Measurements from ENCODE around the gene MRPS18C. TPM values are rescaled to one million over a fixed set of nuclear protein-coding genes. Genes with fewer than 3 reads are reported as not detected.

MRPS18C gene
- total and polyA plus RNA-seq, 2 donors (not counting 1 experiment from before 2014, with no cell fraction given) = 22.0 to 33.4 TPM

- no peak overlapping the region for H3K4me2 ChIP-seq (ENCODE audit: extremely low read depth, insufficient read depth, low read length)
- DNase-seq (ENCODE audit: low read depth in 2 of 2) = no peak
- H3K9me3 ChIP-seq (ENCODE audit: control insufficient read depth, insufficient read depth, low read depth, low read length) = no peaks in the 10 kb centered on the region
- no peaks in the 10 kb centered on the region for H4K20me1 ChIP-seq (ENCODE audit: control insufficient read depth, extremely low read depth, insufficient read depth, low read length)
- H3K4me3 ChIP-seq (replicated peaks in 1 of 4; ENCODE audit: control extremely low read depth in 1 of 4, insufficient read depth in 1 of 4, low read depth in 3 of 4, low read length in 4 of 4) = no peak overlapping the region
- TF ChIP-seq, protein P1, sequence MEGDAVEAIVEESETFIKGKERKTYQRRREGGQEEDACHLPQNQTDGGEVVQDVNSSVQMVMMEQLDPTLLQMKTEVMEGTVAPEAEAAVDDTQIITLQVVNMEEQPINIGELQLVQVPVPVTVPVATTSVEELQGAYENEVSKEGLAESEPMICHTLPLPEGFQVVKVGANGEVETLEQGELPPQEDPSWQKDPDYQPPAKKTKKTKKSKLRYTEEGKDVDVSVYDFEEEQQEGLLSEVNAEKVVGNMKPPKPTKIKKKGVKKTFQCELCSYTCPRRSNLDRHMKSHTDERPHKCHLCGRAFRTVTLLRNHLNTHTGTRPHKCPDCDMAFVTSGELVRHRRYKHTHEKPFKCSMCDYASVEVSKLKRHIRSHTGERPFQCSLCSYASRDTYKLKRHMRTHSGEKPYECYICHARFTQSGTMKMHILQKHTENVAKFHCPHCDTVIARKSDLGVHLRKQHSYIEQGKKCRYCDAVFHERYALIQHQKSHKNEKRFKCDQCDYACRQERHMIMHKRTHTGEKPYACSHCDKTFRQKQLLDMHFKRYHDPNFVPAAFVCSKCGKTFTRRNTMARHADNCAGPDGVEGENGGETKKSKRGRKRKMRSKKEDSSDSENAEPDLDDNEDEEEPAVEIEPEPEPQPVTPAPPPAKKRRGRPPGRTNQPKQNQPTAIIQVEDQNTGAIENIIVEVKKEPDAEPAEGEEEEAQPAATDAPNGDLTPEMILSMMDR (conservative IDR thresholded peaks at IDR 0.05 in 1 of 2, IDR thresholded peaks at IDR 0.05 in 1 of 2; ENCODE audit: low read depth in 1 of 2, low read length in 2 of 2) = no peak
- no peak for TF ChIP-seq EZH2 (IDR thresholded peaks at IDR 0.05; ENCODE audit: low read length, missing control alignments)
- no peaks in the 10 kb centered on the region for H3K79me2 ChIP-seq (ENCODE audit: control insufficient read depth, insufficient read depth, low read length)
- H2AFZ ChIP-seq (ENCODE audit: low read length) = no peak overlapping the region
- H3K9ac ChIP-seq (ENCODE audit: insufficient read depth, low read length) = no peak overlapping the region
- H3K27me3 ChIP-seq (ENCODE audit: control insufficient read depth, insufficient read depth, low read length) = no peaks in the 10 kb centered on the region
- no peaks in the 10 kb centered on the region for H3K4me1 ChIP-seq (ENCODE audit: control insufficient read depth, extremely low read depth, insufficient read depth, low read length)
- H3K36me3 ChIP-seq (ENCODE audit: control insufficient read depth, insufficient read depth, low read length) = no peaks in the 10 kb centered on the region
- H3K27ac ChIP-seq (ENCODE audit: insufficient read depth, low read length) = no peak overlapping the region
Measured at GRCh38 chr4:83440899-83441298, 15.0 kb upstream of the MRPS18C start.

DNA sequence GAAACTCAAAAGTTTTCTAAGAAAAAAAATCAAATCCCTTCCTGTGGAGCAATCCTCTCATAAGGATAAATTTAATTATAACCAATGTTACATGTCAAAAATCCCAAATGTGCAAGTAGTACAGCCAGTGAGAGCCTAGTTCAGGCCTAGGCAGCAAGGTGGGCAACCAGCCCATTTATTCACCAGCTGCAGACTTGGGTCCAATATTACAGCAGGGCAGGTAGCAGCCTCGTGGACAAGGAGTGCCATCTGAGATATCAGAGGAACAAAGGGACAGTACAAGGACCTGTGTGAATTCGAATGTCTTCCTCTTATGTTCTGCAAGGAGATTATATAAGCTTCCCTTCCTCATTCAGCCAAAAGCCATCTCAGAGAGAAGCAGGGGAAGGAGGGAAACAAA is 6.8 kb upstream of the MRPS18C start:
- no peaks in the 10 kb centered on the region for H3K27me3 ChIP-seq (ENCODE audit: control insufficient read depth, insufficient read depth, low read length)
- peaks cover 3% of the 10 kb centered on the region for H3K36me3 ChIP-seq (ENCODE audit: control insufficient read depth, insufficient read depth, low read length)
- no peaks in the 10 kb centered on the region for H4K20me1 ChIP-seq (ENCODE audit: control insufficient read depth, extremely low read depth, insufficient read depth, low read length)
- no peak for DNase-seq (ENCODE audit: low read depth in 2 of 2)
- no peaks in the 10 kb centered on the region for H3K9me3 ChIP-seq (ENCODE audit: control insufficient read depth, insufficient read depth, low read depth, low read length)
- H3K4me3 ChIP-seq (replicated peaks in 1 of 4; ENCODE audit: control extremely low read depth in 1 of 4, insufficient read depth in 1 of 4, low read depth in 3 of 4, low read length in 4 of 4) = no peak overlapping the region
- no peak overlapping the region for H3K9ac ChIP-seq (ENCODE audit: insufficient read depth, low read length)
- H3K4me2 ChIP-seq (ENCODE audit: extremely low read depth, insufficient read depth, low read length) = no peak overlapping the region
- no peak overlapping the region for H3K27ac ChIP-seq (ENCODE audit: insufficient read depth, low read length)
- H3K4me1 ChIP-seq (ENCODE audit: control insufficient read depth, extremely low read depth, insufficient read depth, low read length) = no peaks in the 10 kb centered on the region
- H2AFZ ChIP-seq (ENCODE audit: low read length) = no peak overlapping the region
- TF ChIP-seq, protein P1 (conservative IDR thresholded peaks at IDR 0.05 in 1 of 2, IDR thresholded peaks at IDR 0.05 in 1 of 2; ENCODE audit: low read depth in 1 of 2, low read length in 2 of 2) = no peak
- no peak for TF ChIP-seq EZH2 (IDR thresholded peaks at IDR 0.05; ENCODE audit: low read length, missing control alignments)
- peaks cover 5% of the 10 kb centered on the region for H3K79me2 ChIP-seq (ENCODE audit: control insufficient read depth, insufficient read depth, low read length)

GRCh38 chr4:83454686-83455085 is 1.2 kb upstream of the MRPS18C start:
- peak overlapping the region; percentile 81 for H2AFZ ChIP-seq (ENCODE audit: low read length)
- H3K4me2 ChIP-seq (ENCODE audit: extremely low read depth, insufficient read depth, low read length) = peak overlapping the region; percentile 98
- no peaks in the 10 kb centered on the region for H4K20me1 ChIP-seq (ENCODE audit: control insufficient read depth, extremely low read depth, insufficient read depth, low read length)
- H3K4me3 ChIP-seq (replicated peaks in 1 of 4; ENCODE audit: control extremely low read depth in 1 of 4, insufficient read depth in 1 of 4, low read depth in 3 of 4, low read length in 4 of 4) = peak overlapping the region; percentile 65 to 99 (median 90)
- H3K79me2 ChIP-seq (ENCODE audit: control insufficient read depth, insufficient read depth, low read length) = peaks cover 39% of the 10 kb centered on the region
- peak; percentile 16 to 17 for DNase-seq (ENCODE audit: low read depth in 2 of 2)
- H3K27ac ChIP-seq (ENCODE audit: insufficient read depth, low read length) = peak overlapping the region; percentile 92
- no peaks in the 10 kb centered on the region for H3K9me3 ChIP-seq (ENCODE audit: control insufficient read depth, insufficient read depth, low read depth, low read length)
- H3K36me3 ChIP-seq (ENCODE audit: control insufficient read depth, insufficient read depth, low read length) = peaks cover 6% of the 10 kb centered on the region
- H3K9ac ChIP-seq (ENCODE audit: insufficient read depth, low read length) = peak overlapping the region; percentile 80
- H3K27me3 ChIP-seq (ENCODE audit: control insufficient read depth, insufficient read depth, low read length) = no peaks in the 10 kb centered on the region
- TF ChIP-seq EZH2 (IDR thresholded peaks at IDR 0.05; ENCODE audit: low read length, missing control alignments) = no peak
- TF ChIP-seq, protein P1 (conservative IDR thresholded peaks at IDR 0.05 in 1 of 2, IDR thresholded peaks at IDR 0.05 in 1 of 2; ENCODE audit: low read depth in 1 of 2, low read length in 2 of 2) = no peak
- H3K4me1 ChIP-seq (ENCODE audit: control insufficient read depth, extremely low read depth, insufficient read depth, low read length) = no peaks in the 10 kb centered on the region

Data from fibroblast of lung (primary cell).